ENCODE results near the gene ADD3.

Gene ADD3

GRCh38 chr10:110009736-110010475 is 2.1 kb downstream of the ADD3 start:
- H3K27ac Mint-ChIP-seq, result peak overlapping the region; percentile 70 to 99

GRCh38 chr10:110010486-110011378 is 2.9 kb downstream of the ADD3 start:
- Mint-ChIP-seq H3K4me1 (peaks cover 65% of the 10 kb centered on the region), H3K4me3 (no peak overlapping the region), H3K27ac (peak overlapping the region in 1 of 2 donors; percentile 54), H3K9me3 (no peaks in the 10 kb centered on the region), H3K27me3 (no peaks in the 10 kb centered on the region)
- DNase-seq, result no peak
- ATAC-seq, result no peak

More at GRCh38 chr10:110009736-110010475, 2.1 kb downstream of the ADD3 start:
- Mint-ChIP-seq H3K4me3 (no peak overlapping the region), H3K27me3 (no peaks in the 10 kb centered on the region), H3K9me3 (no peaks in the 10 kb centered on the region), H3K4me1 (peaks cover 60% of the 10 kb centered on the region)
- peak; percentile 84 for ATAC-seq
- DNase-seq, result peak; percentile 45 to 63

GRCh38 chr10:110011681-110012080 is 3.9 kb downstream of the ADD3 start:
- Mint-ChIP-seq H3K9me3 (no peaks in the 10 kb centered on the region), H3K4me3 (peak overlapping the region; percentile 8 to 39), H3K4me1 (peaks cover 74% of the 10 kb centered on the region), H3K27me3 (no peaks in the 10 kb centered on the region), H3K27ac (no peak overlapping the region)
- no peak for ATAC-seq
- DNase-seq, result no peak

- ATAC-seq (peak; percentile 50), DNase-seq (no peak)
- Mint-ChIP-seq H3K4me3 (peak overlapping the region; percentile 13 to 48), H3K4me1 (peaks cover 89% of the 10 kb centered on the region), H3K27ac (peak overlapping the region; percentile 14 to 54), H3K27me3 (no peaks in the 10 kb centered on the region), H3K9me3 (no peaks in the 10 kb centered on the region)
Measured at GRCh38 chr10:110013630-110014293, 6.0 kb downstream of the ADD3 start.

GRCh38 chr10:110016039-110016438 is 8.3 kb downstream of the ADD3 start:
- Mint-ChIP-seq H3K9me3 (no peaks in the 10 kb centered on the region), H3K4me3 (peak overlapping the region; percentile 21 to 24), H3K27me3 (no peaks in the 10 kb centered on the region), H3K27ac (peak overlapping the region in 1 of 2 donors; percentile 17), H3K4me1 (peaks cover 76% of the 10 kb centered on the region)
- ATAC-seq, result no peak
- DNase-seq, result no peak

- Mint-ChIP-seq H3K4me1 (peaks cover 77% of the 10 kb centered on the region), H3K27me3 (no peaks in the 10 kb centered on the region), H3K4me3 (peak overlapping the region in 1 of 2 donors; percentile 35), H3K27ac (no peak overlapping the region), H3K9me3 (no peaks in the 10 kb centered on the region)
- DNase-seq (no peak), ATAC-seq (no peak)
Measured at GRCh38 chr10:110017052-110017451, 9.3 kb downstream of the ADD3 start.

- Mint-ChIP-seq H3K27ac (peak overlapping the region in 1 of 2 donors; percentile 12), H3K9me3 (no peaks in the 10 kb centered on the region), H3K27me3 (no peaks in the 10 kb centered on the region), H3K4me1 (peaks cover 75% of the 10 kb centered on the region), H3K4me3 (no peak overlapping the region)
- DNase-seq (no peak), ATAC-seq (no peak)
Measured at GRCh38 chr10:110017907-110018306, 10.1 kb downstream of the ADD3 start.

GRCh38 chr10:110020265-110020664 is 12.5 kb downstream of the ADD3 start:
- H3K4me1 Mint-ChIP-seq, result peaks cover 74% of the 10 kb centered on the region
- ATAC-seq, result no peak

GRCh38 chr10:110022716-110023504 is 15.1 kb downstream of the ADD3 start:
- ATAC-seq (no peak), DNase-seq (no peak)
- H3K4me1 Mint-ChIP-seq, result peaks cover 64% of the 10 kb centered on the region
- H3K4me3 Mint-ChIP-seq, result peak overlapping the region in 1 of 2 donors; percentile 13
- H3K9me3 Mint-ChIP-seq, result no peaks in the 10 kb centered on the region
- peak overlapping the region; percentile 13 to 16 for H3K27ac Mint-ChIP-seq
- no peaks in the 10 kb centered on the region for H3K27me3 Mint-ChIP-seq

More at GRCh38 chr10:110020265-110020664, 12.5 kb downstream of the ADD3 start:
- no peak overlapping the region for H3K27ac Mint-ChIP-seq
- DNase-seq, result no peak
- no peaks in the 10 kb centered on the region for H3K9me3 Mint-ChIP-seq
- no peak overlapping the region for H3K4me3 Mint-ChIP-seq
- H3K27me3 Mint-ChIP-seq, result no peaks in the 10 kb centered on the region

- Mint-ChIP-seq H3K4me3 (no peak overlapping the region), H3K27me3 (no peaks in the 10 kb centered on the region), H3K9me3 (no peaks in the 10 kb centered on the region), H3K27ac (peak overlapping the region in 1 of 2 donors; percentile 27), H3K4me1 (peaks cover 64% of the 10 kb centered on the region)
- DNase-seq (no peak), ATAC-seq (no peak)
Measured at GRCh38 chr10:110023785-110024465, 16.1 kb downstream of the ADD3 start.

GRCh38 chr10:110029450-110029849 is 21.7 kb downstream of the ADD3 start:
- H3K9me3 Mint-ChIP-seq, result no peaks in the 10 kb centered on the region
- no peak overlapping the region for H3K4me3 Mint-ChIP-seq
- no peak overlapping the region for H3K27ac Mint-ChIP-seq
- no peak for DNase-seq
- no peak for ATAC-seq
- H3K27me3 Mint-ChIP-seq, result no peaks in the 10 kb centered on the region
- peaks cover 50% of the 10 kb centered on the region for H3K4me1 Mint-ChIP-seq

GRCh38 chr10:110032801-110033700 is 25.3 kb downstream of the ADD3 start:
- Mint-ChIP-seq H3K27me3 (no peaks in the 10 kb centered on the region), H3K4me3 (no peak overlapping the region), H3K4me1 (peaks cover 55% of the 10 kb centered on the region), H3K27ac (no peak overlapping the region), H3K9me3 (no peaks in the 10 kb centered on the region)
- ATAC-seq (no peak), DNase-seq (no peak)

- ATAC-seq (no peak), DNase-seq (no peak)
- peaks cover 54% of the 10 kb centered on the region for H3K4me1 Mint-ChIP-seq
- no peaks in the 10 kb centered on the region for H3K9me3 Mint-ChIP-seq
- no peak overlapping the region for H3K27ac Mint-ChIP-seq
- H3K4me3 Mint-ChIP-seq, result no peak overlapping the region
- H3K27me3 Mint-ChIP-seq, result no peaks in the 10 kb centered on the region
Measured at GRCh38 chr10:110033701-110034235, 26.0 kb downstream of the ADD3 start.

All from stimulated activated naive CD8-positive, alpha-beta T cell treated with anti-CD3 and anti-CD28 coated beads, Interleukin-15, amount 100 ng/mL, for 72 hours (primary cell).